HEK293 (cell line): ENCODE measurements around the gene KDM2B.

Source experiments
- BCL11A ChIP-seq: fragments of 450-650 bp; formaldehyde crosslinking; IDR thresholded peaks from 2 replicates; pipeline ENCODE4 v1.5.1; 2016; ENCODE audit warnings: low read depth, missing biosample characterization, missing genetic modification characterization
- GLIS2 ChIP-seq: fragments of 450-650 bp; formaldehyde crosslinking; IDR thresholded peaks from 2 replicates; pipeline ENCODE4 v1.5.1; 2016; ENCODE audit warnings: missing biosample characterization, missing genetic modification characterization
- OSR2 ChIP-seq: fragments of 450-650 bp; formaldehyde crosslinking; IDR thresholded peaks from 2 replicates; pipeline ENCODE4 v1.5.1; 2016; ENCODE audit warnings: missing biosample characterization, missing genetic modification characterization
- PATZ1 ChIP-seq: fragments of 450-650 bp; formaldehyde crosslinking; IDR thresholded peaks from 2 replicates; pipeline ENCODE4 v1.5.1; 2016; ENCODE audit warnings: missing biosample characterization, missing genetic modification characterization
- TRIM28 ChIP-seq: IDR thresholded peaks from 2 replicates; pipeline ENCODE4 v1.6.1; 2011; ENCODE audit warnings: low read length, control low read depth, borderline replicate concordance
- ZBTB1 ChIP-seq: fragments of 450-650 bp; formaldehyde crosslinking; IDR thresholded peaks from 2 replicates; pipeline ENCODE4 v1.5.1; 2016; ENCODE audit warnings: missing biosample characterization, missing genetic modification characterization
- ZBTB44 ChIP-seq: fragments of 450-650 bp; IDR thresholded peaks from 2 replicates; pipeline ENCODE4 v1.5.1; 2018; ENCODE audit warnings: missing biosample characterization, mild to moderate bottlenecking, missing genetic modification characterization
- ZBTB48 ChIP-seq: fragments of 450-650 bp; formaldehyde crosslinking; IDR thresholded peaks from 2 replicates; pipeline ENCODE4 v1.5.1; 2016; ENCODE audit warnings: missing biosample characterization, missing genetic modification characterization
- ZNF169 ChIP-seq: fragments of 450-650 bp; formaldehyde crosslinking; IDR thresholded peaks from 2 replicates; pipeline ENCODE4 v1.5.1; 2016; ENCODE audit warnings: missing biosample characterization, missing genetic modification characterization
- ZNF248 ChIP-seq: fragments of 450-650 bp; formaldehyde crosslinking; IDR thresholded peaks from 2 replicates; pipeline ENCODE4 v1.5.1; 2017; ENCODE audit warnings: missing biosample characterization, missing genetic modification characterization
- ZNF26 ChIP-seq: fragments of 450-650 bp; formaldehyde crosslinking; IDR thresholded peaks from 2 replicates; pipeline ENCODE4 v1.5.1; 2016; ENCODE audit warnings: missing biosample characterization, missing genetic modification characterization
- ZNF335 ChIP-seq: fragments of 450-650 bp; formaldehyde crosslinking; conservative IDR thresholded peaks from 2 replicates; pipeline ENCODE4 v1.5.1; 2016; ENCODE audit warnings: missing biosample characterization, missing genetic modification characterization
- ZNF398 ChIP-seq: fragments of 450-650 bp; formaldehyde crosslinking; IDR thresholded peaks from 2 replicates; pipeline ENCODE4 v1.5.1; 2017; ENCODE audit warnings: missing biosample characterization, missing genetic modification characterization
- ZNF518A ChIP-seq: fragments of 450-650 bp; formaldehyde crosslinking; conservative IDR thresholded peaks from 2 replicates; pipeline ENCODE4 v1.5.1; 2016; ENCODE audit warnings: low read depth, missing biosample characterization, missing genetic modification characterization
- ZNF549 ChIP-seq: fragments of 450-650 bp; IDR thresholded peaks from 2 replicates; pipeline ENCODE4 v1.5.1; 2018; ENCODE audit warnings: missing biosample characterization, missing genetic modification characterization, mild to moderate bottlenecking, inconsistent platforms, moderate library complexity
- ZNF623 ChIP-seq: fragments of 450-650 bp; formaldehyde crosslinking; IDR thresholded peaks from 2 replicates; pipeline ENCODE4 v1.5.1; 2016; ENCODE audit warnings: missing biosample characterization, missing genetic modification characterization
- ZNF843 ChIP-seq: fragments of 450-650 bp; formaldehyde crosslinking; IDR thresholded peaks from 2 replicates; pipeline ENCODE4 v1.5.1; 2016; ENCODE audit warnings: missing biosample characterization, missing genetic modification characterization
- ZSCAN23 ChIP-seq: fragments of 450-650 bp; formaldehyde crosslinking; IDR thresholded peaks from 2 replicates; pipeline ENCODE4 v1.5.1; 2016; ENCODE audit warnings: missing biosample characterization, missing genetic modification characterization
- TF ChIP-seq, protein P1 (sequence below): fragments of 450-650 bp; formaldehyde crosslinking; IDR thresholded peaks from 2 replicates; pipeline ENCODE4 v1.5.1; 2016; ENCODE audit warnings: missing biosample characterization, missing genetic modification characterization
- TF ChIP-seq, protein P2 (sequence below): IDR thresholded peaks from 2 replicates; pipeline ENCODE4 v1.6.1; 2011; ENCODE audit warnings: mild to moderate bottlenecking, low read depth, low read length, borderline replicate concordance
- TF ChIP-seq, protein P3 (sequence below): fragments of 450-650 bp; formaldehyde crosslinking; IDR thresholded peaks from 2 replicates; pipeline ENCODE4 v1.5.1; 2016; ENCODE audit warnings: missing biosample characterization, missing genetic modification characterization

The KDM2B gene

GRCh38 chr12:121579981-121580868, 598 bp downstream of the KDM2B start (continued):
- TF ChIP-seq, protein P1, sequence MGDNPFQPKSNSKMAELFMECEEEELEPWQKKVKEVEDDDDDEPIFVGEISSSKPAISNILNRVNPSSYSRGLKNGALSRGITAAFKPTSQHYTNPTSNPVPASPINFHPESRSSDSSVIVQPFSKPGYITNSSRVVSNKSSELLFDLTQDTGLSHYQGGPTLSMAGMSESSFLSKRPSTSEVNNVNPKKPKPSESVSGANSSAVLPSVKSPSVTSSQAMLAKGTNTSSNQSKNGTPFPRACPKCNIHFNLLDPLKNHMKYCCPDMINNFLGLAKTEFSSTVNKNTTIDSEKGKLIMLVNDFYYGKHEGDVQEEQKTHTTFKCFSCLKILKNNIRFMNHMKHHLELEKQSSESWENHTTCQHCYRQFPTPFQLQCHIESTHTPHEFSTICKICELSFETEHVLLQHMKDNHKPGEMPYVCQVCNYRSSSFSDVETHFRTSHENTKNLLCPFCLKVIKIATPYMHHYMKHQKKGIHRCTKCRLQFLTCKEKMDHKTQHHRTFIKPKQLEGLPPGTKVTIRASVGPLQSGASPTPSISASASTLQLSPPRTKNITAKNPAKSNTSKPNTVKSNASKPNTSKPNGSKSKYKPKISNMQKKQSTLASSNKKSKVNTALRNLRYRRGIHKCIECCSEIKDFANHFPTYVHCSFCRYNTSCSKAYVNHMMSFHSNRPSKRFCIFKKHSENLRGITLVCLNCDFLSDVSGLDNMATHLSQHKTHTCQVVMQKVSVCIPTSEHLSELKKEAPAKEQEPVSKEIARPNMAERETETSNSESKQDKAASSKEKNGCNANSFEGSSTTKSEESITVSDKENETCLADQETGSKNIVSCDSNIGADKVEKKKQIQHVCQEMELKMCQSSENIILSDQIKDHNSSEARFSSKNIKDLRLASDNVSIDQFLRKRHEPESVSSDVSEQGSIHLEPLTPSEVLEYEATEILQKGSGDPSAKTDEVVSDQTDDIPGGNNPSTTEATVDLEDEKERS (tag by site-specific recombination) = no peak
- TF ChIP-seq ZNF549 (tag by site-specific recombination) = no peak
- no peak for TF ChIP-seq OSR2 (tag by site-specific recombination)
- no peak for TF ChIP-seq ZNF26 (tag by site-specific recombination)
- peak; percentile 84 for TF ChIP-seq GLIS2 (tag by site-specific recombination)
- TF ChIP-seq ZBTB48 (tag by site-specific recombination) = no peak
- TF ChIP-seq, protein P2, sequence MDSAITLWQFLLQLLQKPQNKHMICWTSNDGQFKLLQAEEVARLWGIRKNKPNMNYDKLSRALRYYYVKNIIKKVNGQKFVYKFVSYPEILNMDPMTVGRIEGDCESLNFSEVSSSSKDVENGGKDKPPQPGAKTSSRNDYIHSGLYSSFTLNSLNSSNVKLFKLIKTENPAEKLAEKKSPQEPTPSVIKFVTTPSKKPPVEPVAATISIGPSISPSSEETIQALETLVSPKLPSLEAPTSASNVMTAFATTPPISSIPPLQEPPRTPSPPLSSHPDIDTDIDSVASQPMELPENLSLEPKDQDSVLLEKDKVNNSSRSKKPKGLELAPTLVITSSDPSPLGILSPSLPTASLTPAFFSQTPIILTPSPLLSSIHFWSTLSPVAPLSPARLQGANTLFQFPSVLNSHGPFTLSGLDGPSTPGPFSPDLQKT = no peak
- peak; percentile 83 for TF ChIP-seq ZNF335 (tag by site-specific recombination)
- 0 out of 2 replicates have a peak, but pooled peaks have one; percentile 51 for TF ChIP-seq ZSCAN23 (tag by site-specific recombination)
- peak; percentile 92 for TF ChIP-seq ZBTB44 (tag by site-specific recombination)
- TF ChIP-seq PATZ1 (tag by site-specific recombination) = peak; percentile 81
- TF ChIP-seq ZNF623 (tag by site-specific recombination) = no peak
- peak; percentile 78 for TF ChIP-seq ZNF398 (tag by site-specific recombination)
- TF ChIP-seq ZBTB1 = no peak
- TF ChIP-seq ZNF518A (tag by site-specific recombination) = no peak
- TF ChIP-seq ZNF843 (tag by site-specific recombination) = 0 out of 2 replicates have a peak, but pooled peaks have one; percentile 16
- no peak for TF ChIP-seq BCL11A (tag by site-specific recombination)
- no peak for TF ChIP-seq ZNF248 (tag by site-specific recombination)
- no peak for TF ChIP-seq ZNF169 (tag by site-specific recombination)
- TF ChIP-seq, protein P3, sequence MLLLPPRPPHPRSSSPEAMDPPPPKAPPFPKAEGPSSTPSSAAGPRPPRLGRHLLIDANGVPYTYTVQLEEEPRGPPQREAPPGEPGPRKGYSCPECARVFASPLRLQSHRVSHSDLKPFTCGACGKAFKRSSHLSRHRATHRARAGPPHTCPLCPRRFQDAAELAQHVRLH = 0 out of 2 replicates have a peak, but pooled peaks have one; percentile 17
- no peak for TF ChIP-seq TRIM28
